GM23338 (cell line): ENCODE data around the gene TBCE.

Experiments
- CREB1 ChIP-seq: fragments of 250-450 bp; sonication (Bioruptor Pico); IDR thresholded peaks from 2 replicates; pipeline ENCODE4 v1.5.0; 2020; ENCODE audit warnings: low read depth, mild to moderate bottlenecking, moderate library complexity
- CTCF ChIP-seq, 2 experiments: fragments of 200-600 bp in 1 of 2; sonication (generic) in 1 of 2; conservative IDR thresholded peaks; 2 replicates each; pipeline versions ENCODE4 v1.5.1 to v1.6.1; 2016 to 2017; ENCODE audit warnings: antibody characterized with exemption in 2 of 2, low read depth in 2 of 2, mild to moderate bottlenecking in 2 of 2, moderate library complexity in 1 of 2
- EZH2 ChIP-seq: fragments of 200-600 bp; sonication (generic); IDR thresholded peaks from one replicate; pipeline ENCODE4 v1.8.0; 2017; ENCODE audit warnings: antibody characterized with exemption, mild to moderate bottlenecking, low read depth; ENCODE audit not compliant: unreplicated experiment
- EZH2phosphoT487 ChIP-seq: fragments of 200-600 bp; sonication (generic); IDR thresholded peaks from one replicate; pipeline ENCODE4 v1.8.1; 2018; ENCODE audit warnings: antibody characterized with exemption; ENCODE audit not compliant: unreplicated experiment
- JUNB ChIP-seq: IDR thresholded peaks from one replicate; pipeline ENCODE4 v1.6.1; 2016; ENCODE audit warnings: antibody characterized with exemption; ENCODE audit not compliant: unreplicated experiment
- POLR2AphosphoS5 ChIP-seq: IDR thresholded peaks from 2 replicates; pipeline ENCODE4 v1.6.1; 2016; ENCODE audit warnings: antibody characterized with exemption, low read depth
- REST ChIP-seq: IDR thresholded peaks from one replicate; pipeline ENCODE4 v1.6.1; 2018; ENCODE audit warnings: antibody characterized with exemption; ENCODE audit not compliant: unreplicated experiment

GRCh38 chr1:235470741-235471439, 103.7 kb downstream of the TBCE start:
- TF ChIP-seq CTCF (conservative IDR thresholded peaks at IDR 0.05; ENCODE audit: low read depth in 2 of 2) = no peak
- no peak for TF ChIP-seq POLR2AphosphoS5
- no peak for TF ChIP-seq REST
- no peak for TF ChIP-seq EZH2
- no peak for TF ChIP-seq EZH2phosphoT487
- TF ChIP-seq JUNB = no peak
- TF ChIP-seq CREB1 (CRISPR knock-in tag) = no peak
